A549 treated with ZK216348 at 1 μM for 4 hours (cell line): ENCODE results near the gene FIBIN. TPM values are rescaled to one million over a fixed set of nuclear protein-coding genes. Genes with fewer than 3 reads are reported as not detected.

Experiments
- total RNA-seq: library from RNA; stranded (reverse); fragments of 200-300 nt; extraction: Qiagen RNA extraction; gene quantifications from 5 replicates; pipeline ENCODE4 v1.2.3, GENCODE V29; 2022; ENCODE audit warnings: low read depth

The FIBIN gene
- total RNA-seq, result not detected in 5 replicates

DNA sequence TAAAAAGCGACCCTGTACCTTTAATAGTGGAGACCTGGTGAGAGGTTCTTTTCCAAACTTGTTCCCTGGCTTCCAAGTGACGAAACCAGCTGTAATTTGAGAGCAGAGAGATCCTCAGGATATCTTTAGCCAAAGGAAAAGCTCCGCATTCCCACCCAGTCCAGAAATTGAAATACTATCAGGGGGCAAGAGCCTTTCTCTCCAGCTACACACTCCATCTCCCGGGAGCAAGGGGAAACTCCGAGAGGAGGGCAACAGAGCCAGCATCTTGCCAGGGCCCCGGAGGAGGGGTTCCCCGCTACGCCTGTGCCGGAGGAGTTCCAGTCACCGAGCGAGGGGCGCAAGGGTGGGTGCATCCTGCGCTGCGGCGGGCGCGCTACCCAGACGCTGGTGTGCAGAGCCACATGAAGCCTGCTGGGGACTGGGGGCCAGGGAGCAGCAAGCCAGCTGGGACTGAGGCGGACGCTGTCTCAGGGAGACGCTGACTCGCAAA, at the start of gene FIBIN:
FIBIN (plus strand) TSS at position 148 of the 493 bp plus-strand sequence. CDS start 415 bp downstream, outside the sequence.

DNA sequence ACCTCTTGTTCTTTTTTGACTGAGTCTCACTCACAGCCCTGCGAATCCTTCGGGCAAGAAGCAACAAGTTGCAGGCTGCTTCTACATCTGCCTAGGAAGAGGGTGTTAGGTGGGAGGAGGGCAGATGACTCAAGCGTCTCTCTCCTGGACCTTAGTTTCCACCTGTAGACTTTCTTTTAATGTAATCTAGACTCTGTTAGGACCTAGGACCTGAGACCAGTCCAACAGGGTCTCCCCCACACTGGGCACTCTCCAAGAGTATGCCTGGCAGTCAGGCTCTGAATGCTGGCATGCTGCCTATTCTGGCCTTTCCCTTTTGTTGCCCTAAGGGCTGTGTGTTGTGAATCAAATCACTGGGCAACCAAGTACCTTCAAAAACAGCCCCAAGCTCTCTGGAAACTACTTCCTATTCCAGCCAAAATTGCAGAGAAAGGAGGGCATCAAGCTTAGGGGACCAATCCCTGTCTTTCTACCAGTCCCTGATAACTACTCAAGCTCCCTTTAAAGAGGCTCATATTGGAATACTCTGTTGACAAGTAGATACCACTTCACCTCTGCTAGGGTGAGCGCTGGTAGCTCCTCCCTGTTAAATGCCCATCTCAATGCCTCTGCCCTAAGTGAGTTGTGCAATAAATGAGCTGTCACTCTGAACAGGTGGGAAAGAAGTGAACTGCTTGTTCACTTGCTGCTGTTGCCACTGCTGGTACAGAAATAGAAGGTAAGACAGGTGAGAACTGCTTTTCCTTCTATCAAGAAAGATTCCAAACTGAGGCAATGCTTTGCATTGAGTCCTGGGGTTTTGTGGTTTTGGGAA, 46.6 kb downstream of the FIBIN start, which contains the start of gene BBOX1:
BBOX1 (plus strand) TSS at position 514 of the 814 bp plus-strand sequence. CDS start 14,616 bp downstream, outside the sequence.

Other genes with a start within 250 kb of the FIBIN start
- not detected in 5 replicates for gene BBOX1, start 46.7 kb downstream of the FIBIN start, total RNA-seq